Amniotic epithelial cell (primary cell): ENCODE data around the gene DZIP1L.
"Not testable (repeated sequence)": the region's sequence is repeated elsewhere in the genome, so short reads cannot be mapped to it uniquely, and the experiment has no call there.

ENCODE experiments used
- DNase-seq: peaks from one replicate; pipeline ENCODE4 v3.0.0-alpha.2; 2010; ENCODE audit warnings: low read depth

Gene DZIP1L

GRCh38 chr3:138113326-138113725 is 2.1 kb downstream of the DZIP1L start:
- DNase-seq: no peak

- DNase-seq: no peak
Observed at GRCh38 chr3:138112362-138112761, 3.0 kb downstream of the DZIP1L start.

- DNase-seq: no peak
Observed at GRCh38 chr3:138105598-138105997, 9.8 kb downstream of the DZIP1L start.

GRCh38 chr3:138103466-138103865 is 11.9 kb downstream of the DZIP1L start:
- DNase-seq: no peak

- DNase-seq: not testable (repeated sequence)
Observed at GRCh38 chr3:138101351-138101940, 14.0 kb downstream of the DZIP1L start.

- no peak for DNase-seq
Observed at GRCh38 chr3:138099417-138099816, 16.0 kb downstream of the DZIP1L start.

- DNase-seq: no peak
Observed at GRCh38 chr3:138097192-138098172, 17.9 kb downstream of the DZIP1L start.

GRCh38 chr3:138093721-138094120 is 21.7 kb downstream of the DZIP1L start:
- peak; percentile 63 for DNase-seq

GRCh38 chr3:138092023-138092422 is 23.4 kb downstream of the DZIP1L start:
- DNase-seq: peak; percentile 85

- DNase-seq: peak; percentile 51
Observed at GRCh38 chr3:138089091-138089490, 26.3 kb downstream of the DZIP1L start.

- DNase-seq: not testable (repeated sequence)
Observed at GRCh38 chr3:138085745-138086144, 29.7 kb downstream of the DZIP1L start.

GRCh38 chr3:138084196-138084595 is 31.2 kb downstream of the DZIP1L start:
- no peak for DNase-seq

- peak; percentile 70 for DNase-seq
Observed at GRCh38 chr3:138082992-138083386, 32.4 kb downstream of the DZIP1L start.

- peak; percentile 95 for DNase-seq
Observed at GRCh38 chr3:138082085-138082991, 33.1 kb downstream of the DZIP1L start.

GRCh38 chr3:138081371-138082084 is 33.9 kb downstream of the DZIP1L start:
- DNase-seq: peak; percentile 87

GRCh38 chr3:138079901-138080300 is 35.5 kb downstream of the DZIP1L start:
- no peak for DNase-seq

GRCh38 chr3:138078901-138079344 is 36.5 kb downstream of the DZIP1L start:
- peak; percentile 99 for DNase-seq

- peak; percentile 84 for DNase-seq
Observed at GRCh38 chr3:138078096-138078495, 37.3 kb downstream of the DZIP1L start.

- DNase-seq: no peak
Observed at GRCh38 chr3:138072796-138073195, 42.6 kb downstream of the DZIP1L start.

- DNase-seq: no peak
Observed at GRCh38 chr3:138070006-138070405, 45.4 kb downstream of the DZIP1L start.

GRCh38 chr3:138068579-138069174 is 46.7 kb downstream of the DZIP1L start:
- DNase-seq: peak; percentile 57
